ENCODE data around the gene PCDHA11. TPM values are rescaled to one million over a fixed set of nuclear protein-coding genes. Genes with fewer than 3 reads are reported as not detected.

Gene PCDHA11
- total RNA-seq, 1 experiment from 2014 or later: not detected

DNA sequence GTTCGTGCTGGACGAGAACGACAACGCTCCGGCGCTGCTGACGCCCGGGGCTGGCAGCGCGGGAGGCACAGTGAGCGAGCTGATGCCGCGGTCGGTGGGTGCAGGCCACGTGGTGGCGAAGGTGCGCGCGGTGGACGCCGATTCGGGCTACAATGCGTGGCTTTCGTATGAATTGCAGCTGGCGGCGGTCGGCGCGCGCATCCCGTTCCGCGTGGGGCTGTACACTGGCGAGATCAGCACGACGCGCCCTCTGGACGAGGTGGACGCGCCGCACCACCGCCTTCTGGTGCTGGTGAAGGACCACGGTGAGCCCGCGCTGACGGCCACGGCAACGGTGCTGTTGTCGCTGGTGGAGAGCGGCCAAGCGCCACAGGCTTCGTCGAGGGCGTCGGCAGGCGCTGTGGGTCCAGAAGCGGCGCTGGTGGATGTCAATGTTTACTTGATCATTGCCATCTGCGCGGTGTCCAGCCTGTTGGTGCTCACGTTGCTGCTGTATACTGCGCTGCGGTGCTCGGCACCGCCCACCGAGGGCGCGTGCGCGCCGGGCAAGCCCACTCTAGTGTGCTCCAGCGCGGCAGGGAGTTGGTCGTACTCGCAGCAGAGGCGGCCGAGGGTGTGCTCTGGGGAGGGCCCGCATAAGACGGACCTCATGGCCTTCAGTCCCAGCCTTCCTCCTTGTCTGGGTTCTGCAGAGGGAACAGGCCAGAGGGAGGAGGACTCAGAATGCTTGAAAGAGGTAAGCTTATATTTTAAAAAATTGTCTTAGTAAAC lies 15.4 kb downstream of the PCDHA11 start:
- no TSS peak for BruUV-seq (replicated peaks)
- H3K9me3 ChIP-seq: no peaks in the 10 kb centered on the region; the same call in 1 of the 2 replicates
- Mint-ChIP-seq H3K36me3 (ENCODE audit: insufficient read depth, unreplicated experiment) (no peaks in the 10 kb centered on the region), H3K9me3 (ENCODE audit: unreplicated experiment) (peaks cover 15% of the 10 kb centered on the region), H3K4me3 (ENCODE audit: unreplicated experiment) (no peak overlapping the region), H3K27me3 (ENCODE audit: insufficient read depth, unreplicated experiment) (no peaks in the 10 kb centered on the region), H3K27ac (ENCODE audit: unreplicated experiment) (no peak overlapping the region), H3K4me1 (ENCODE audit: low read depth, unreplicated experiment) (no peaks in the 10 kb centered on the region)
- ChIA-PET POLR2A (no interaction called here), CTCF (no interaction called here)
- no peaks in the 10 kb centered on the region for H3K36me3 ChIP-seq (ENCODE audit: control insufficient read depth, insufficient read depth, low read length)
- no peak for DNase-seq
- TF ChIP-seq, protein P1, sequence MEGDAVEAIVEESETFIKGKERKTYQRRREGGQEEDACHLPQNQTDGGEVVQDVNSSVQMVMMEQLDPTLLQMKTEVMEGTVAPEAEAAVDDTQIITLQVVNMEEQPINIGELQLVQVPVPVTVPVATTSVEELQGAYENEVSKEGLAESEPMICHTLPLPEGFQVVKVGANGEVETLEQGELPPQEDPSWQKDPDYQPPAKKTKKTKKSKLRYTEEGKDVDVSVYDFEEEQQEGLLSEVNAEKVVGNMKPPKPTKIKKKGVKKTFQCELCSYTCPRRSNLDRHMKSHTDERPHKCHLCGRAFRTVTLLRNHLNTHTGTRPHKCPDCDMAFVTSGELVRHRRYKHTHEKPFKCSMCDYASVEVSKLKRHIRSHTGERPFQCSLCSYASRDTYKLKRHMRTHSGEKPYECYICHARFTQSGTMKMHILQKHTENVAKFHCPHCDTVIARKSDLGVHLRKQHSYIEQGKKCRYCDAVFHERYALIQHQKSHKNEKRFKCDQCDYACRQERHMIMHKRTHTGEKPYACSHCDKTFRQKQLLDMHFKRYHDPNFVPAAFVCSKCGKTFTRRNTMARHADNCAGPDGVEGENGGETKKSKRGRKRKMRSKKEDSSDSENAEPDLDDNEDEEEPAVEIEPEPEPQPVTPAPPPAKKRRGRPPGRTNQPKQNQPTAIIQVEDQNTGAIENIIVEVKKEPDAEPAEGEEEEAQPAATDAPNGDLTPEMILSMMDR (IDR thresholded peaks at IDR 0.05; ENCODE audit: insufficient read depth in 1 of 2, low read depth in 1 of 2, low read length in 1 of 2, severe bottlenecking in 1 of 2, unreplicated experiment in 1 of 2): no peak
- no peak overlapping the region for H3K4me3 ChIP-seq (ENCODE audit: low read depth, low read length)
- no peaks in the 10 kb centered on the region for H3K27me3 ChIP-seq (replicated peaks; ENCODE audit: control insufficient read depth, insufficient read depth, low read length)
- intact Hi-C loops (cut with micrococcal nuclease; ENCODE audit: unreplicated experiment): no loop called here
- no peaks in the 10 kb centered on the region for H3K4me1 ChIP-seq

- CTCF ChIA-PET: no interaction called here
Observed at GRCh38 chr5:140916325-140916724, 47.6 kb downstream of the PCDHA11 start.

More at GRCh38 chr5:140916325-140916724, 47.6 kb downstream of the PCDHA11 start:
- H3K27me3 ChIP-seq (replicated peaks; ENCODE audit: control insufficient read depth, insufficient read depth, low read length): no peaks in the 10 kb centered on the region
- H3K9me3 Mint-ChIP-seq (ENCODE audit: unreplicated experiment): no peaks in the 10 kb centered on the region
- no peaks in the 10 kb centered on the region for H3K36me3 ChIP-seq (ENCODE audit: control insufficient read depth, insufficient read depth, low read length)
- TF ChIP-seq, protein P1 (IDR thresholded peaks at IDR 0.05; ENCODE audit: insufficient read depth in 1 of 2, low read depth in 1 of 2, low read length in 1 of 2, severe bottlenecking in 1 of 2, unreplicated experiment in 1 of 2): no peak
- no peak overlapping the region for H3K27ac Mint-ChIP-seq (ENCODE audit: unreplicated experiment)
- no peak overlapping the region for H3K4me3 ChIP-seq (ENCODE audit: low read depth, low read length)
- no peaks in the 10 kb centered on the region for H3K9me3 ChIP-seq
- intact Hi-C loops (cut with micrococcal nuclease; ENCODE audit: unreplicated experiment): no loop called here
- POLR2A ChIA-PET: no interaction called here
- BruUV-seq (replicated peaks): no TSS peak
- no peaks in the 10 kb centered on the region for H3K27me3 Mint-ChIP-seq (ENCODE audit: insufficient read depth, unreplicated experiment)
- no peaks in the 10 kb centered on the region for H3K4me1 ChIP-seq
- no peak overlapping the region for H3K4me3 Mint-ChIP-seq (ENCODE audit: unreplicated experiment)
- no peak for DNase-seq
- no peaks in the 10 kb centered on the region for H3K36me3 Mint-ChIP-seq (ENCODE audit: insufficient read depth, unreplicated experiment)
- no peaks in the 10 kb centered on the region for H3K4me1 Mint-ChIP-seq (ENCODE audit: low read depth, unreplicated experiment)

Other genes starting within 250 kb of the PCDHA11 start
- gene CD14, start 235.8 kb upstream of the PCDHA11 start, total RNA-seq (2022): 11.5 and 13.3 TPM in 2 replicates
- 37.8 and 46.4 TPM in 2 replicates for gene TMCO6, start 229.5 kb upstream of the PCDHA11 start, total RNA-seq (2022)
- 88.7 and 99.4 TPM in 2 replicates for gene NDUFA2, start 221.3 kb upstream of the PCDHA11 start, total RNA-seq (2022)
- gene IK, start 221.1 kb upstream of the PCDHA11 start, total RNA-seq (2022): 111 and 112 TPM in 2 replicates
- 38.8 and 40.2 TPM in 2 replicates for gene WDR55, start 204.1 kb upstream of the PCDHA11 start, total RNA-seq (2022)
- gene DND1, start 195.4 kb upstream of the PCDHA11 start, total RNA-seq (2022): 1.8 TPM in 2 replicates
- 82.4 and 83.5 TPM in 2 replicates for gene HARS1, start 177.6 kb upstream of the PCDHA11 start, total RNA-seq (2022)
- 36.5 and 38.6 TPM in 2 replicates for gene HARS2, start 177.5 kb upstream of the PCDHA11 start, total RNA-seq (2022)
- gene ZMAT2, start 168.5 kb upstream of the PCDHA11 start, total RNA-seq (2022): 73.1 and 76.6 TPM in 2 replicates
- gene PCDHA1, start 82.8 kb upstream of the PCDHA11 start, total RNA-seq (2022): 0.07 TPM in 1 of 2 replicates, not detected in the other
- not detected in 2 replicates for gene PCDHA2, start 74.1 kb upstream of the PCDHA11 start, total RNA-seq (2022)
- gene PCDHA3, start 67.9 kb upstream of the PCDHA11 start, total RNA-seq (2022): not detected in 2 replicates
- 0.07 TPM in 1 of 2 replicates, not detected in the other for gene PCDHA4, start 61.9 kb upstream of the PCDHA11 start, total RNA-seq (2022)
- gene PCDHA5, start 47.3 kb upstream of the PCDHA11 start, total RNA-seq (2022): not detected in 2 replicates
- 0.09 TPM in 1 of 2 replicates, not detected in the other for gene PCDHA6, start 41.0 kb upstream of the PCDHA11 start, total RNA-seq (2022)
- not detected in 2 replicates for gene PCDHA7, start 34.7 kb upstream of the PCDHA11 start, total RNA-seq (2022)
- not detected in 2 replicates for gene PCDHA8, start 27.8 kb upstream of the PCDHA11 start, total RNA-seq (2022)
- not detected in 2 replicates for gene PCDHA9, start 20.6 kb upstream of the PCDHA11 start, total RNA-seq (2022)
- gene PCDHA10, start 13.1 kb upstream of the PCDHA11 start, total RNA-seq (2022): 0.02 and 0.07 TPM in 2 replicates
- not detected in 2 replicates for gene PCDHA12, start 6.4 kb downstream of the PCDHA11 start, total RNA-seq (2022)
- gene PCDHA13, start 13.2 kb downstream of the PCDHA11 start, total RNA-seq (2022): not detected in 2 replicates
- gene PCDHAC1, start 57.3 kb downstream of the PCDHA11 start, total RNA-seq (2022): not detected in 2 replicates
- not detected in 2 replicates for gene PCDHAC2, start 97.5 kb downstream of the PCDHA11 start, total RNA-seq (2022)
- gene PCDHB1, start 182.4 kb downstream of the PCDHA11 start, total RNA-seq (2022): not detected in 2 replicates
- 0.20 and 0.21 TPM in 2 replicates for gene PCDHB2, start 225.7 kb downstream of the PCDHA11 start, total RNA-seq (2022)
- gene PCDHB3, start 231.5 kb downstream of the PCDHA11 start, total RNA-seq (2022): not detected in 2 replicates

Measured in Caco-2 (cell line).